ENCODE results near the gene EPRS1. TPM values are rescaled to one million over a fixed set of nuclear protein-coding genes. Genes with fewer than 3 reads are reported as not detected.

EPRS1 gene
- total and polyA plus RNA-seq, 9 of the 15 experiments (the other 6 are each of a cell fraction or from before 2014, with no cell fraction given), result 129 to 291 (median 248) TPM

DNA sequence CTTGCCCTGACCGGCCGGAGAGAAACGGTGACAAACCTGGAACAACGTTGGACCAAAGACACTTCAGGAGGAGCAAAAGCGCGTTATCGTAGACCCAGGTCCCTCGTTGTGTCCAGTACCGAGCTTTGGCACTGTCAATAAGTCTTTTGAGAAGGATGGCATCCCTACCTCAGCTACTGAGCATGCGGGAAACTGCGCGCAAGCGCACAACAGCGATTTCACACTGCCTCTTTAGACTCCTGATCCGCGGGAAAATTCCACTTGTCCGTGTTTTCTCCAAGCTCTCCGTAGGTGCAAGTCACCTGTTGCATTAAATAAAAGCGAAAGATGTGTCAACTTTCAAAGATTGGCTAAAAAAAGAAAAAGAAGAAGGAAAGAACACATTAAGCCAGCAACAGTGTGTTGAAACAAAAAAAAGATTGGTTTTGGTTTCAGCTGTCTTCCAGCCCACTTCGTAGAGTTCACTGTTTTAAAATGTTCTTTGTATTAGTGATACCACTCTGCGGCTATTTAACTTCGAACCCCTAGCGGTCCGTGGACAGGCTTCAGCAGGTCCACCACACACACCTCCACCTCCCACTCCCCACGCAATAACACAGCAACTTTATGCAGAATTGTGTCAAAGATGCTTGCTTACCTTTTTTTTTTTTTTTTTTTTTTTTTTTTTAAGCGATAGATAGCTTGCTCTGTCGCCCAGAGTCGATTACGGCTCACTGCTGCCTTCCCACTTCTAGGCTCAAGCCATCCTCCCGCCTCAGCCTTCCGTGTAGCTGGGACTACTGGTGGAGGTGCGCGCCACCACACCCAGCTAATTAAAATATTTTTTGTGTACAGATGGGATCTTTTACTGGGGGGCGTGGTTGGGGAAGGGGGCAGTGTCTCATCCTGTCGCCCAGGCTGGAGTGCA, 43.6 kb upstream of the EPRS1 start, which contains the start of gene BPNT1 (continued):
- TF ChIP-seq OTX1 (CRISPR knock-in tag; IDR thresholded peaks at IDR 0.05), result no peak
- TF ChIP-seq STAT5A (IDR thresholded peaks at IDR 0.05; ENCODE audit: borderline replicate concordance, low read length), result peak; percentile 57; the same call in 1 of the 2 replicates
- no peak for TF ChIP-seq FOXO4 (CRISPR knock-in tag; IDR thresholded peaks at IDR 0.05)
- TF ChIP-seq NUFIP1 (IDR thresholded peaks at IDR 0.05; ENCODE audit: partially characterized antibody), result peak; percentile 91
- TF ChIP-seq, protein P1, sequence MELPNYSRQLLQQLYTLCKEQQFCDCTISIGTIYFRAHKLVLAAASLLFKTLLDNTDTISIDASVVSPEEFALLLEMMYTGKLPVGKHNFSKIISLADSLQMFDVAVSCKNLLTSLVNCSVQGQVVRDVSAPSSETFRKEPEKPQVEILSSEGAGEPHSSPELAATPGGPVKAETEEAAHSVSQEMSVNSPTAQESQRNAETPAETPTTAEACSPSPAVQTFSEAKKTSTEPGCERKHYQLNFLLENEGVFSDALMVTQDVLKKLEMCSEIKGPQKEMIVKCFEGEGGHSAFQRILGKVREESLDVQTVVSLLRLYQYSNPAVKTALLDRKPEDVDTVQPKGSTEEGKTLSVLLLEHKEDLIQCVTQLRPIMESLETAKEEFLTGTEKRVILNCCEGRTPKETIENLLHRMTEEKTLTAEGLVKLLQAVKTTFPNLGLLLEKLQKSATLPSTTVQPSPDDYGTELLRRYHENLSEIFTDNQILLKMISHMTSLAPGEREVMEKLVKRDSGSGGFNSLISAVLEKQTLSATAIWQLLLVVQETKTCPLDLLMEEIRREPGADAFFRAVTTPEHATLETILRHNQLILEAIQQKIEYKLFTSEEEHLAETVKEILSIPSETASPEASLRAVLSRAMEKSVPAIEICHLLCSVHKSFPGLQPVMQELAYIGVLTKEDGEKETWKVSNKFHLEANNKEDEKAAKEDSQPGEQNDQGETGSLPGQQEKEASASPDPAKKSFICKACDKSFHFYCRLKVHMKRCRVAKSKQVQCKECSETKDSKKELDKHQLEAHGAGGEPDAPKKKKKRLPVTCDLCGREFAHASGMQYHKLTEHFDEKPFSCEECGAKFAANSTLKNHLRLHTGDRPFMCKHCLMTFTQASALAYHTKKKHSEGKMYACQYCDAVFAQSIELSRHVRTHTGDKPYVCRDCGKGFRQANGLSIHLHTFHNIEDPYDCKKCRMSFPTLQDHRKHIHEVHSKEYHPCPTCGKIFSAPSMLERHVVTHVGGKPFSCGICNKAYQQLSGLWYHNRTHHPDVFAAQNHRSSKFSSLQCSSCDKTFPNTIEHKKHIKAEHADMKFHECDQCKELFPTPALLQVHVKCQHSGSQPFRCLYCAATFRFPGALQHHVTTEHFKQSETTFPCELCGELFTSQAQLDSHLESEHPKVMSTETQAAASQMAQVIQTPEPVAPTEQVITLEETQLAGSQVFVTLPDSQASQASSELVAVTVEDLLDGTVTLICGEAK (IDR thresholded peaks at IDR 0.05), result peak; percentile 53
- TF ChIP-seq, protein P1 (CRISPR knock-in tag; IDR thresholded peaks at IDR 0.05), result no peak
- 0 out of 2 replicates have a peak, but pooled peaks have one; percentile 17 for TF ChIP-seq ARID2 (IDR thresholded peaks at IDR 0.05)
- peak; percentile 14 to 67; a peak in 1 of 4 replicates for TF ChIP-seq ARNT (IDR thresholded peaks at IDR 0.05)
- no peak for TF ChIP-seq HOXB6 (CRISPR knock-in tag; IDR thresholded peaks at IDR 0.05; ENCODE audit: borderline replicate concordance)
- peak; percentile 72; the same call in 1 of the 2 replicates for TF ChIP-seq CXXC5 (CRISPR knock-in tag; IDR thresholded peaks at IDR 0.05)
- 0 out of 2 replicates have a peak, but pooled peaks have one; percentile 43 for TF ChIP-seq THRB (CRISPR knock-in tag; conservative IDR thresholded peaks at IDR 0.05)
- no peak for TF ChIP-seq COPS2 (conservative IDR thresholded peaks at IDR 0.05)
- TF ChIP-seq MIER1 (IDR thresholded peaks at IDR 0.05; ENCODE audit: low read depth), result no peak
